CD1c-positive myeloid dendritic cell (primary cell): Measurements from ENCODE around the gene ALPG.
"Not testable (repeated sequence)": the region's sequence is repeated elsewhere in the genome, so short reads cannot be mapped to it uniquely, and the experiment has no call there.

Experiments used
- DNase-seq: peaks from one replicate; pipeline ENCODE4 v3.0.0-alpha.2; 2016; ENCODE audit errors: extremely low spot score

ALPG gene

DNA sequence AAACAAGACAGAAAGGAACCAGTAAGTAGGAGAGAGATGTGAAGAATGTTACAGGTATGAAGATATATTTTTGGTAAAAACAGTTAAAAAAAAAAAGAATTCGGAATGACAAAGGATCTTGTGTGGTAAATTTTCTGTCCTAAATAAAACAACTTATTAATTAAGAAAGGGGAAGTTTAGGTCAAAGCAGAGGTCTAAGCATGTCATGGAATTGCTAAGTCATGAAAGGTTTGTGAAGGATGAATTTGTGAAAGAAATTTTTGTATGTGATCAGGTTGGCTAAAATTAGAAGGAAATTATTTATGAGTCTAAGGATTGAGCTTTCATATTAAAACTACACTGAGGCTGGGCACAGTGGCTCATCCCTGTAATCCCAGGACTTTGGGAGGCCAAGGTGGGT is 11.1 kb upstream of the ALPG start:
- DNase-seq, result no peak

- no peak for DNase-seq
Measured at GRCh38 chr2:232396683-232397082, 10.0 kb upstream of the ALPG start.

DNA sequence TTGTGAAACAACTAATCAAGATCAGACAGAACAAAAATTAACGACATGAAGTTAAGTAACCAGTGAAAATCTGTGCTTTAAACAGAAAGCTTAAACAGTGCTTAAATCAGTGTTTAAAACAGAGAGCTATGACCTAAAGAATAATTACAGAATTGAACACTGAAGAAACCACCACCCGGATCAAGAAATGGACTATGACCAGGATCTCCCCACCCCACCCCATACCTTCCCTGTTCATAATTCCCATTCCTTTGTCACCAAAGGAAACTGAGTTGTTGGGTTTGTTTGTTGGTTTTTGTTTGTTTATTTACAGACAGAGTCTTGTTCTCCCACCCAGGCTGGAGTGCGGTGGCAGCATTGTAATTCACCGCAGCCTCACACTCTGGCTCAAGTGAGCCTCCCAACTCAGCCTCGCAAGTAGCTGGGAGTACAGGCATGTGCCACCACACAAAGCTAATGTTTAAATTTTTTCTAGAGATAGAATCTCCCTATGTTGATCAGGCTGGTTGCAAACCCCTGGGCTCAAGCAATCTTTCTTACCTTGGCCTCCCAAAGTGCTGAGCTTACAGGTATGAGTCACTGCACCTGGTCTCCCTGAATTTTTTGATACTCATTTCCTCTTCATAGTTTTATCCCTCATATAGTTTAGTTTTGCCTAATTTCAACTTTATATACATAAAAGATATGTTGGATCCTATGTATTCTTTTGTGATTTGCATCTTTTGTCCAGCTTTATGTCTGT is 8.2 kb upstream of the ALPG start:
- DNase-seq, result no peak

GRCh38 chr2:232400256-232401015 is 6.2 kb upstream of the ALPG start:
- DNase-seq, result no peak

- no peak for DNase-seq
Measured at GRCh38 chr2:232402518-232402917, 4.1 kb upstream of the ALPG start.

DNA sequence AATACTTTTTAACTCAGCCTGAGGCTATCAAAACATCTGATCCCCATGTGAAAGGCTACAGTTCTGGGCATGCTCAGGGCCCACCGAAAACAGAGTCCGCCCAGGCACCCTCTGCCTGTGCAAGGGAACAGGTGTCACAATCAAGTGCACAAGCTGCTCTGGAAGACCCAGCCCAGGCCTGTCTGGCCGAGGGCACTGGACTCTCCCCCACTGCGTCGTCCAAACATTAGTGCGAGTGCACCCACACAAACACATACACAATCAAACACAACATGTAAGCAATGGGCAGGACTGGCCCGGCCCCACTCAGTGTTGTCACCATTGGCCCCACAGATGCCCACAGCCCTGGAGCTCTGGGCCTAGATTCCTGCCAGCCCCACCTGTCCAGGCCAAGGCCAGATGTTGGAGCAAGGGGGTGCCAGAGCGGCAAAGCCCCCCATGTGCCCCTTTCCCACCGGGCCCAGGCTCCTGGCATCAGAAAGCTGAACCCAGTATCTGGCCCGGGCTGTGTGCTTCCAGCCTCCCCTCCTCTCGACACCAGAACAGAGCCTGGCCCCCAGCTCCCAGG is 617 bp upstream of the ALPG start:
- no peak for DNase-seq

DNA sequence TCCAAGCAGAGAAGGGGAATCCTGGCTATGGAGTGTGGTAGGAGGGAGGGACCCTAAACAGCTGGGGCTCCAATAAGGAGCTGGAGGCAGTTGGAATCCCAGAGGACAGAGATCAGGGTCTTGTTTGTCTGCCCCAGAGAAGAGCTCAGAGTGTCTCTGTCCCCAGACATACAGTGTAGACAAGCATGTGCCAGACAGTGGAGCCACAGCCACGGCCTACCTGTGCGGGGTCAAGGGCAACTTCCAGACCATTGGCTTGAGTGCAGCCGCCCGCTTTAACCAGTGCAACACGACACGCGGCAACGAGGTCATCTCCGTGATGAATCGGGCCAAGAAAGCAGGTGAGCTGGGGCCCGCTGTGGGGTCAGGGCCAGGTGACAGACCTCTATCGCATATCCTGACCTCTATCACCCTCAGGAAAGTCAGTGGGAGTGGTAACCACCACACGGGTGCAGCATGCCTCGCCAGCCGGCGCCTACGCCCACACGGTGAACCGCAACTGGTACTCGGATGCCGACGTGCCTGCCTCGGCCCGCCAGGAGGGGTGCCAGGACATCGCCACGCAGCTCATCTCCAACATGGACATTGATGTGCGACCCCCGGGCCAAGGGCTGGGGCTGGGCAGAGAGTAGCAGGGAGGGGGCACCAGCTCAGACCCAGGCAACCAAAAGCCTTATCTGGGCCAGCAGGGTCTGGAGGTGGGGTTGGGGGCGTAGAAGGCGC is 945 bp downstream of the ALPG start:
- not testable (repeated sequence) for DNase-seq

DNA sequence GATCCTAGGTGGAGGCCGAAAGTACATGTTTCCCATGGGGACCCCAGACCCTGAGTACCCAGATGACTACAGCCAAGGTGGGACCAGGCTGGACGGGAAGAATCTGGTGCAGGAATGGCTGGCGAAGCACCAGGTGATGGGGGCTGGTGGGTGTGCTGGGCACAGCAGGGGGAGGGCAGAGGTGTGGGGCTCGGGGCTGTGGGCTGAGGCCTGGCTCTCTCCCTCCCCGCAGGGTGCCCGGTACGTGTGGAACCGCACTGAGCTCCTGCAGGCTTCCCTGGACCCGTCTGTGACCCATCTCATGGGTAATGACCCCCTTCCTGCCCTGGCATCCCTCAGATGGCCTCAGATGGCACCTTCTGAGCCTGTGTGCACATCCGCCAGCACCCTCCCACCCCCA is 1.6 kb downstream of the ALPG start:
- not testable (repeated sequence) for DNase-seq

GRCh38 chr2:232409617-232410016 is 3.0 kb downstream of the ALPG start:
- not testable (repeated sequence) for DNase-seq

DNA sequence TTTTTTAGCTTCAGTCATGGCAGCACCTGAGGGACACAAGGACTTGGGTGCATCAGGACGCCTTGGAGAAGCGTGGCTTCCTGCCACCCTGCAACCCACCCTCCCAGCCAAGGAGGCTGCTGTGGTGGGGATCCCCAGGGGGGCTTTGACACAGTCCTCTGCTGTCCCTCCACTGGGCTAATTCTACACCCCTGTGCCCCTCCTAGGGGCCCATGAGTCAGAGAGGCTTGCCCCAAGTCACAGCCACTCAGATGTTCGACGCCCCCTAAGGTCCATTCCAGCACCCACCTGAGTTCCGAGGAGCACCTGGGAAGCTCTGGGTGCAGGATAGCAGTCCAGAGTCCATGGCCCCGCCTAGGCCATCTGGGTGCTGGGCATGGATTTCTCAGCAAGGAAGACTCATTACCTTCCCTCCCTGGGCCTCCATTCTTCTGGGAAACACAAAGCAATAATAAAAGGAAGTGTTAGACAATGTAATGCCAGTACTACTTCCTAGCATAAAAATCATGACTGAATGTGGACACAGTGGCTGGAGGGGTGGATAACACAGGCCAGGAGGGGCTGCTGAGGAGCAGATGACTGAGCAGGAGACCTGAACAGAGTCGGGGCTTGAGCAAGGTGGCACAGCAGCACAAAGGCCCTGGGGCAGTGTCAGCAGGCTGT is 3.7 kb downstream of the ALPG start:
- DNase-seq, result no peak

DNA sequence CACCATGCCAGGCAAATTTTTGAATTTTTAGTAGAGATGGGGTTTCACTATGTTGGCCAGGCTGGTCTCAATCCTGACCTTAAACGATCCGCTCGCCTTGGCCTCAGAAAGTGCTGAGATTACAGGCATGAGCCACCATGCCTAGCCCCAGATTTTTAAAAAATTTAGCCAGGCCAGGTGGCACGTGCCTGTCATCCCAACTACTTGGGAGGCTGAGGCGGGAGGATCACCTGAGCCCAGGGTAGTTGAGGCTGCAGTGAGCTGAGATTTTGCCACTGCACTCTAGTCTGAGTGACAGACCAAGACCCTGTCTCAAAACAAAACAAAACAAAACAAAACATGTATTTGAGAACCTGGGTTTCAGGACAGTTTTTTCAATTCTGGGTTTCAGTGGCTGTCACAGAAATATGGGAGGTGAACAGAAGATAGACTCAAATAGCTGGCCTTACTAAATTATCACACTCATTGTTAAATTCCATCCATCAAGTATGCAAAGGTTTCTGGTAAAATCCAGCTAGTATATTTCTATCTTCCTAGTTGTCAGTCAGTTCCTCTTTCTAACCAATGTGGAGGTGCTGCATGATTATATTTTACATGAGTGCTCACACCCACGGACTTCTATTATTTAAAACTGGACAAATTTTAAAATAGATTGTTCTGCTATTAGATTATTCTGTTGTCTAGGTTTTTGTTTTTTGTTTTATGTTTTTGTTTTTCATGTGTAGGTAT is 5.4 kb downstream of the ALPG start:
- DNase-seq, result no peak

DNA sequence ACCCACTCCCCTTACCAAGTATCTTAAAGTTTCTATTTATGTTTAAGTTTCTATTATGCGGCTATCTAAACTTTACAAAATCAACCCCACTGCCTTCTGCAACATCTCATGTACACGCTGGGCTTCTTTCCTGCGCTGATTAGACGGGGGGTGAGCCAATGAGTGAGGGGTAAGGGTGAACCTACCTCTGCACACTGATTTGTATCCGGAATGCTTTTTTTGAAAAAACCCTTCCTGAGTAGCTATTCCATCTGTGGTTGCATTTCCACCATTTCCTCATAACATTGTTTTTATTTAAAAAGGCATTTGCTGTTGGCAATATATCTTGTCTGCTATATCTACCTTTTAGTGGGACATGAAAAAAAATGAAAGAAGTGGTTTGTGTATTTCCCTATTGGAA is 6.3 kb downstream of the ALPG start:
- DNase-seq, result no peak

DNA sequence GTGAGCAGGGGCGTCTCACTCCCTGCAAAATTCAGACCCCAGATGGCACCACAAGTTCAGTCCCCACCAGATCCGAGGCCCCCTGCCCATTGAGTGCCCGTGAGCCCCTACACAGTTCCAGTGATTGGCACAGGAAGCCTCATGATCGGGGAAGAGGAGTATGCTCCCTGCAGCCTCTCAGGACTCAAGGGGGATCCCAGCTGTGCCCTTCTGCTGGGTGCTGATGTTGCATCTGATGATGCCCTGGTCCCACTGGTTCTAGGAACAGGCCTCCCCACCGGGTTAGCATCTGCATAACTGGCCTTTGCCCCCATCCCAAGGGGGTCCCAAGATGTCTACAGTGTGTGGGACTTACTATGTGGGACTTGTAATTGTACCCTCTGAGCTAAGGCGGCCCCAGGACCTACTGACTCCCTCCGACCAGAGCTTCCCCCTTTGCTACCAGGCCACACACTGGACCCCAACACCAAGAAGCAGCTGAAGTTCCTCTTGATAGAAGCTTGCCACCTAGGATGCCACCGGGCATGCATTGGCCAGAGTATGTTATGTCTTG is 8.6 kb downstream of the ALPG start:
- DNase-seq, result no peak

DNA sequence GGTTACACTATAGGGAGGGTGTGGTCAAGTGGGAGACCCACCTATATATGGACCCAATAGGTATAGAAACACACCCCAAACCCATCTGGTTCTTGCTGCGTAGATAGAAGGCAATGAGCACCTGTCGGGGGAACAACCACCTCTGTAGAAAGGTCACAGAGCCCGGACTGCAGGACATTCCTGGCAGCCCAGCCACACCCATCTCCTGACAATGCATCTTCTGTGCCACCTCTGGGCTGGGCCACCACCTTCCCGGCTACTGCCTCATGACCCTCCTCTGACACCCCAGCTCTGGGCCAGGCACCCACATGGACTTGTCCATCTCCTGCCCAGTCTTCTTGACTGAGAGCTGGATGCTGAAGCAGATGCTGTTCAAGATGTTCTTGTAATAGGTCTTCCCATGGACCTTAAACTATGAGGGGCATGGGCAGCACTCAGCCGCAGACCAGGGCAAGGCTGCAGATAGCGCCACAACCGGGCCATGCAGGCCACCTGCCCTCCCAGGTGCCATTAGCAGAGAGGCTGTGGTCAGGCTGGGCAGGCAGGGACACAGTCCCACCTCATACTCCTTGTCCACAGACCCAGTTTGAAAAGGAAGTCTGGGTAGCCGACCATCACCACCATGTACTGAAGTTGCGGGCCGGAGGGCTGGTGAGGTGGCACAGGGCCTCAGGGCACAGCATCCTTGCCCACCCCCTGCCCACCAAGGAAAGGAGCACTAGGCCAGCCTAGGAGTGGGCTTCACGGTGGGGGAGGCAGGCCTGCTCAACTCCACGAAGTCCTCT is 9.3 kb downstream of the ALPG start:
- DNase-seq, result no peak

DNA sequence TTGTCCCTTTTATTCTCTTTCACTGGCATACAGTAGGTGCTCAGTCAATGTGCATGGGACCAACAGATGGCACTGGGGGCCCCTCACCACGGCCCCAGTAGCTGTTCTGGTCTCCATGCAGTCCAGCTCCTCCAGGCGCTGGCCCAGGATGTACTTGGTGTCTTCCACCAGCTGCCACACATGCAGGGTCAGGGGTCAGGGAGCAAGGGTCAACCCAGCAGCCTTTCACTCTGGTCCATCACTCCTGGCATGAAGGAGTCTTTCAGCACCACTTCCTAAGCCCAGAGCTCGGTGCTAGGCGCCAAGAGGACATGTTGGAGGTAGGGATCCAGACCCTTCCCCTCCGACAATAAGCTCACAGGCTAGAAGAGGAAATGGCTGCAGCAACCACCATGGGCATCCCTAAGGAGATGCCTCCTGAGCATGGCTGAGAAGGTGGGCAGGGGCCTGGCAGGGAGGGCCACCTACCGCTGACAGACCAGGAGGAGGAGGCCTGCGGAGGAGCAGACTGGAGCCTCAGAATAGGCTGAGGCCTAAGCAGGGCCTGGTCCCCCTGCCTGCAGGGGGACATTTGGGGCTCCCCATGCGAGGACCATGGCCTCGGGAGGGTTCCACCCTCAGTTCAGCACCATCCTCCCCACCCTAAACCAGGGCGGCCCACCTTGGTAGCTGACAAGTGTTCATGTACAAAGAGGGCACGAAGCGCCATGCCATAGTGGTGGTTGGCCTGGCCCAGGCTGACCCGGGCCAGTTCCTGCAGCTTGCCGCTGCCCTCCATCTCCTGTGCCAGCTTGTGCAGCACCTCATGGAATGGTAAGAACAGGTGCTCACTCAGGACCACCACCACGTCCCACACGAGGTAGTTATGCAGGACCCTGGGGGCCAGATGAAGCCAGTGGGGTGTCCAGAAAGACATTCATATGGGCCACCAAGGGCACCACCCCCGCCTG is 10.2 kb downstream of the ALPG start:
- DNase-seq, result no peak

- no peak for DNase-seq
Measured at GRCh38 chr2:232417489-232417888, 10.8 kb downstream of the ALPG start.

DNA sequence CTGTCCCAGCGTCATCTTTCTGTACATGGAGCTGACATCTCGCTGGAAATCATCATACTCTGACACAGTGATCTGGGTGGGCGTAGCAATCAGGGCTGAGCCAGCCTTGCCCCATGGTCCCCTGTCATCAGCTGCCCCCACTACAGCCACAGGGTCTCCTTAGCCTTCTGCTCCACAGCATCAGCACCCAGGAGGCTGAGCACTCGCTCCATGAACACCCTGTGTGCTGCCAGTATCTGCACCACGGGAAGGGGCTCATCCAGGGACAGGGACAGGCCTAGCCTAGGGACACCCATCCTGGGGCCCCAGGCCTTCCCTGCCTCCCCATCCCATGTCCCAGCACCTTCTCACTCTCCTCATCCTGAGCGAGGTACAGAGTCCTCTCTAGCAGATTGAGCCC is 11.4 kb downstream of the ALPG start:
- no peak for DNase-seq

GRCh38 chr2:232418466-232419244 is 12.0 kb downstream of the ALPG start:
- DNase-seq, result peak; percentile 37
